Small intestine (tissue), 7 donors: ENCODE measurements around the gene IDUA. TPM values are rescaled to one million over a fixed set of nuclear protein-coding genes. Genes with fewer than 3 reads are reported as not detected.

Experiments
- DNase-seq, 2 donors: peaks; one replicate each; pipeline versions ENCODE4 v3.0.0 to v3.0.0-alpha.2; 2013
- FAIRE-seq: peaks from 2 replicates; lab custom pipeline; 2012; peaks lifted over from hg19 to GRCh38; lab: Jason Lieb, UNC
- H3K27ac ChIP-seq, 3 donors: one replicate each; pipeline ENCODE4 v1.5.1; 2013; ENCODE audit warnings: low read length in 2 of 3, mild to moderate bottlenecking in 2 of 3, control low read depth in 1 of 3, inconsistent platforms in 1 of 3, low read depth in 1 of 3, moderate library complexity in 1 of 3
- H3K27me3 ChIP-seq, 3 donors: one replicate each; pipeline ENCODE4 v1.6.1; 2013; ENCODE audit warnings: low read length in 3 of 3, inconsistent platforms in 1 of 3; ENCODE audit not compliant: control insufficient read depth in 3 of 3, insufficient read depth in 3 of 3
- H3K36me3 ChIP-seq, 3 donors: one replicate each; pipeline ENCODE4 v1.6.1; 2013; ENCODE audit warnings: low read length in 3 of 3, inconsistent platforms in 1 of 3, low read depth in 1 of 3, mild to moderate bottlenecking in 1 of 3, moderate library complexity in 1 of 3; ENCODE audit not compliant: control insufficient read depth in 3 of 3, insufficient read depth in 2 of 3
- H3K4me1 ChIP-seq, 3 donors: one replicate each; pipeline ENCODE4 v1.6.1; 2013; ENCODE audit warnings: low read length in 2 of 3, inconsistent platforms in 1 of 3, low read depth in 1 of 3, mild to moderate bottlenecking in 1 of 3, moderate library complexity in 1 of 3; ENCODE audit not compliant: control insufficient read depth in 3 of 3, insufficient read depth in 2 of 3
- H3K4me3 ChIP-seq, 3 donors: one replicate each; pipeline ENCODE4 v1.5.1; 2013; ENCODE audit warnings: low read length in 3 of 3, control low read depth in 1 of 3, inconsistent platforms in 1 of 3, low read depth in 1 of 3, mild to moderate bottlenecking in 1 of 3, moderate library complexity in 1 of 3
- H3K9me3 ChIP-seq, 2 donors: one replicate each; pipeline ENCODE4 v1.6.1; 2013; ENCODE audit warnings: low read depth in 1 of 2, low read length in 1 of 2; ENCODE audit not compliant: control insufficient read depth in 2 of 2, insufficient read depth in 1 of 2
- WGBS, 3 donors: extraction: QIAGEN DNeasy Blood & Tissue Kit; methylation state at CpG; one replicate each; pipeline ENCODE4 v1.1.7; 2013; 5-methylcytosine and 5-hydroxymethylcytosine counted together
- polyA plus RNA-seq, 4 donors: library from polyadenylated mRNA; stranded (reverse) in 3 of 4; unstranded in 1 of 4; fragments of 200-250 nt in 3 of 4; fragments of 120-200 nt in 1 of 4; gene quantifications; one replicate each; pipeline versions ENCODE4 v1.2.1 to v1.2.3, GENCODE V29; 2013
- donor health status: healthy with polysubstance abuse.
- donor health status: control.
- donor health status: control.
- donor health status: Bipolar disorder and iron deficiency.
- donor health status: healthy.

The IDUA gene
- polyA plus RNA-seq, 4 donors, result 10.8 to 20.9 (median 13.1) TPM

- peak overlapping the region in 1 of 3 donors; percentile 38 for H3K27ac ChIP-seq
- FAIRE-seq, result no peak
- peak overlapping the region; percentile 48 to 88 (median 65) for H3K4me3 ChIP-seq
- DNase-seq, result no peak
- WGBS, 3 donors, result 40 to 72% (median 60%) methylated on average over 36 to 37 of the region's 37 CpGs
- no peaks in the 10 kb centered on the region for H3K9me3 ChIP-seq
- H3K27me3 ChIP-seq, result no peaks in the 10 kb centered on the region
- H3K4me1 ChIP-seq, result peaks cover 0 to 29% (median 7%) of the 10 kb centered on the region in 3 donors
- peaks cover 3 to 41% (median 3%) of the 10 kb centered on the region in 3 donors for H3K36me3 ChIP-seq
These were observed 1.0 kb downstream of the IDUA start for GRCh38 chr4:987624-988513.

DNA sequence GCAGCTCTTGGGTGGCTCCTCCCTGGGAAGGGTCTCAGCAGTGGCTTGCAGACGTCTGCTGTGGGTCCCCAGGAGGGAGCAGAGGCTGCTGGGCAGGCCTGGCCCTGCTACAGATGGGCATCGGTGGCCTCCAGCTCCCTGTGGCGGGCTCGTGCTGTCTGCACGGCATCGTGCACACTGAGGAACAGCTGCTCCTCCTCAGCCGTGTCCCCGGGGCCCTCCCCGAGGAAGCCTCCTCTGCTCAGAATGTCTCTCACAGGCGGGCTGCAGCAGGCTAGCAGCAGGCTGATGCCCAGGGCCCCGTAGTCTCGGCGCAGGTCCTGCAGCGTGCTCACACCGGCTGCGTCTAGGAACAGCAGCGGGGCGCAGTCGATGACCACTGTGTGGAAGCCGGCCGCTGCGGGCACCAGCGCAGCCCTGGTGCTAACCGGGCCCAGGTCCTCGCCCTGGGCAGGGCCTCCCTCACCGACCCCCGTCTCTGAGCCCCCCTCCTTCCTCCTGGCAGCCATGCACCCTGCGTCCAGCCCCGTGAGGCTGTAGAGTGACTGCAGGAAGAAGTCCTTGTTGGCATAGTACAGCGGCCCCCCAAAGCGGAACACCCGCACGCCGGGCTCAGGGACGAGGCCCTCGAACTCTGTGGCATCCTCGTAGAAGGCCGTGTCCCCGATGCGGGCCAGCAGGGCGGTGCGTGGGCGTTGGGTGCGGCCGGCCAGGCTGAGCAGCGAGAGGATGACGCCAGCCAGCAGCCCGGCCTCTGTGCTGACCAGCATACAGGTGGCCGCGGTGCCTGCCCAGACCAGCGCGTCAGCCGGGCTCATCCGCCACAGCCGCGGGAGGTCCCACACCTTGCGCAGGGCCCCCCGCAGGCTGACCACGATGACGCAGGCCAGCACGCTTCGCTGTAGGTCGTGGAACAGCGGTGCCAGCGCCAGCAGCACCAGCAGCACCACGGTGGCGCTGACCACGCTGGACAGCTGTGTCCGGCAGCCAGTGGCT, 2.2 kb downstream of the IDUA start:
- Histone ChIP-seq H3K36me3 (peaks cover 3 to 41% (median 3%) of the 10 kb centered on the region in 3 donors), H3K27me3 (no peaks in the 10 kb centered on the region), H3K4me3 (no peak overlapping the region), H3K27ac (no peak overlapping the region), H3K9me3 (no peaks in the 10 kb centered on the region), H3K4me1 (peaks cover 0 to 41% (median 7%) of the 10 kb centered on the region in 3 donors)
- no peak for FAIRE-seq
- no peak for DNase-seq
- 91 to 95% (median 93%) methylated on average over 62 to 69 of the region's 69 CpGs for WGBS, 3 donors

DNA sequence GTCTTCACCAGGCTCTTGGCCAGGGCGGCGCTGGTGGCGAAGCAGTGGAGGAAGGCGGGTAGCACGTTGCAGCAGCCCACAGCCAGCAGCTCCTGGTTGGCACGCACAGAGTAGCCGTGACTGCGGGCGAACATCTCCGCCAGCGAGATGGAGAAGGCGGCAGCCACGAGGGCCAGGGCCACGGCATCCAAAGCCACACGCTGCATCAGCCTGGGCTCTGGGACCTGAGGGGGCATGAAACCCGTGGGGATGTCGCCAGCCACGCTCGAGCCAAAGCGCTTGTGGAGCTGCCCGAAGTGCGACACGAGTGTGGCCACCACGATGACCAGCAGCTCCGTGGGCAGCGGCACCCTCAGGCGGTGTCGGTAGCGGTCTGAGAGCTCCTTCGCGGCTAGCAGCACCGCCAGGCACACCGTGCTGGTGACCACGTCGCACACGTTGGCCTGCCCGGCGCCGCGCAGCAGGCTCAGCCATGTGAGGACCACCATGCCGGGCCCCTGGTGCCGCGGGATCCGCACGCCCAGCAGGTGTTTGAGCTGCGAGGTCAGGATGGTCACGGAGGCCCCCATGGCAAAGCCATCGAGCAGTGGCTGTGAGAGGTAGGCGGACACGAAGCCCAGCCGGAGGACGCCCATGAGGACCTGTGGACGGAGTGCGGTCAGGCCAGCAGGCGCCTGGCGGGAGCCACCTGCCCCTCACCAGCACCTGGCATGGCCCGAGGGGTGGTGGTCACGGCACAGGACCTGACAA, 3.1 kb downstream of the IDUA start:
- H3K36me3 ChIP-seq, result peaks cover 3 to 41% (median 3%) of the 10 kb centered on the region in 3 donors
- H3K4me1 ChIP-seq, result peaks cover 0 to 37% (median 5%) of the 10 kb centered on the region in 3 donors
- WGBS, 3 donors, result 96 to 97% (median 96%) methylated on average over 58 of the region's 58 CpGs
- DNase-seq (no peak), FAIRE-seq (no peak)
- H3K27me3 ChIP-seq, result no peaks in the 10 kb centered on the region
- no peak overlapping the region for H3K27ac ChIP-seq
- no peak overlapping the region for H3K4me3 ChIP-seq
- no peaks in the 10 kb centered on the region for H3K9me3 ChIP-seq

DNA sequence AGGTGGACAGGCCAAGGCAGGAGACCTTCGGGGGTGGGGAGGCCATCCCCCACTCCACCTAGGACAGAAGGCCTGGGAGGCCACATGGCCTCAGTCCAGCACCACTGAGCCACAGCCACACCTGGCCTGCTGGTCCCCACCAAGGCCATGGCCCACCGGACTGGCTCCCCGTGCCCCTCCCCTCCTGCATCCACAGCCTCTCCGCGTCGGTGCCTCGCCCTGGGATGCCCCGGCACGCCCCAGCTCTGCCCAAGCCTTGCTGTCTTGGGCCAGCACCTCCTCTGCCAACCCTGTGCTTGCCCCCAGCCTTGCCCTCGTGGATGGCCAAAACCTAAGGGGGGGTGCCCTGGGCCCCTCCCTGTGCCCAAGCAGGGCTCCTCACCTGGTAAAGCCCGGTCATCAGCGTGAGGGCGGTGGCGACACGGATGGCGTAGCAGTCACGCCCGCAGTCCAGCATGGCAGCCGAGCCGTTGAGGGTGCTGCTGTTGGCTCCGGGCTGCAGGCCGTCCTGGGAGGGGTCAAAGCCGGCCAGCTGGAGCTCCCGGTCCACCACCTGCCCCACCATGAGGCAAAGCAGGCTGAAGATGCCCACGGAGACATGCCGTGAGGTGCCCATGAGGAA, 4.0 kb downstream of the IDUA start:
- no peak for DNase-seq
- Histone ChIP-seq H3K27me3 (no peaks in the 10 kb centered on the region), H3K9me3 (no peaks in the 10 kb centered on the region), H3K4me3 (no peak overlapping the region), H3K4me1 (peaks cover 0 to 37% (median 4%) of the 10 kb centered on the region in 3 donors), H3K36me3 (peaks cover 3 to 41% (median 3%) of the 10 kb centered on the region in 3 donors), H3K27ac (no peak overlapping the region)
- WGBS, 3 donors, result 86 to 95% (median 92%) methylated on average over 23 to 26 of the region's 26 CpGs
- FAIRE-seq, result no peak

- Histone ChIP-seq H3K9me3 (no peaks in the 10 kb centered on the region), H3K4me3 (peak overlapping the region in 2 of 3 donors; percentile 22 to 34), H3K36me3 (peaks cover 3 to 41% (median 3%) of the 10 kb centered on the region in 3 donors), H3K4me1 (peaks cover 0 to 41% (median 4%) of the 10 kb centered on the region in 3 donors), H3K27me3 (peaks cover 0 to 4% (median 0%) of the 10 kb centered on the region in 3 donors), H3K27ac (peak overlapping the region; percentile 89 to 92 (median 91))
- no peak for FAIRE-seq
- DNase-seq, result no peak
- WGBS, 3 donors, result 87 to 92% (median 92%) methylated on average over 45 to 50 of the region's 50 CpGs
These were observed 4.8 kb downstream of the IDUA start for GRCh38 chr4:991451-992296.

DNA sequence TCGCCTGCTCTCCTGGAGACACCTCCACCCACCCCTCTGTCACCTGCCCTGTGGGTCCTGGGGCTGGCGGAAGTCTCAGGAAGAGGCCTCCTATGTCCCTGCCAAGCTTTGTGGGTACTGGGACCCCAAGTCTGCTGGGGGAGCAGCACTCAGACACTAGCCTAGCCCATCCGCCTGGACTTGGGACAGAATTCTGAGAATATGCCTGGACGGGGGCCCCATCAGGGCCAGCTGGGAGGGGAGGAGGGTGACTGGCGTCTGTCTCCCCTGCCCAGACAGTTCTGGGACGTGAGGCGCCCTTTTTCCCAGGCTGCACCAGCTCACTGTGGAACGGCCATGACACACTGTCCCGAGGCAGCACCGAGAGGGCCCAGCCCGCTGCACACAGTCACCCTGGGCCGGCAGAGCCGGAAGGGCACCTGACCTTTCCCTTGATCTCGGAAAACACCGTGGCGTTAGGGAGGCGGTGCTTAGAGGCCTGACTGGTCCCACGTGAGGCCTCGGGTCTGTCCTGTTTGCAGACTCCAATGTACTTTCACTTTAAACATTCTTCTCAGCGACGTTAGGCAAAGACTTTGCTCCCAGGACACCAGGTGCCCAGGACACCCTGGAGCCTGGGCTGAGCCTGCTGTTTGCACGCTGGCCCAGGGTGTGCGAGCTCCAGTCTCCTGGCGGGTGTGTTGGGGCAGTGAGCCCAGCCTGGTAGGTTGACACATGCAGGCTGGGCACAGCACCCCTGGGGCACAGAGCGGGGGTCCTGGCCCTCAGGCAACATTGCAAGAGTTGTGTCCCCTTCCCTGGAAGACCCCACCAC, 5.7 kb downstream of the IDUA start:
- Histone ChIP-seq H3K4me3 (peak overlapping the region in 2 of 3 donors; percentile 39 to 41), H3K9me3 (no peaks in the 10 kb centered on the region), H3K27ac (peak overlapping the region; percentile 91 to 92 (median 91)), H3K27me3 (peaks cover 0 to 5% (median 0%) of the 10 kb centered on the region in 3 donors), H3K4me1 (peaks cover 0 to 41% (median 3%) of the 10 kb centered on the region in 3 donors), H3K36me3 (peaks cover 3 to 41% (median 3%) of the 10 kb centered on the region in 3 donors)
- WGBS, 3 donors, result 13 to 49% (median 36%) methylated on average over 25 of the region's 25 CpGs
- FAIRE-seq (no peak), DNase-seq (peak; percentile 94 to 98)
